GM19238 (cell line): ENCODE data around the gene MIEN1.
"Not testable (repeated sequence)": the region's sequence is repeated elsewhere in the genome, so short reads cannot be mapped to it uniquely, and the experiment has no call there.

Experiments used
- DNase-seq: peaks from one replicate; pipeline ENCODE4 v3.0.0; 2011; ENCODE audit warnings: low spot score; ENCODE audit not compliant: insufficient read length

MIEN1 gene

DNA sequence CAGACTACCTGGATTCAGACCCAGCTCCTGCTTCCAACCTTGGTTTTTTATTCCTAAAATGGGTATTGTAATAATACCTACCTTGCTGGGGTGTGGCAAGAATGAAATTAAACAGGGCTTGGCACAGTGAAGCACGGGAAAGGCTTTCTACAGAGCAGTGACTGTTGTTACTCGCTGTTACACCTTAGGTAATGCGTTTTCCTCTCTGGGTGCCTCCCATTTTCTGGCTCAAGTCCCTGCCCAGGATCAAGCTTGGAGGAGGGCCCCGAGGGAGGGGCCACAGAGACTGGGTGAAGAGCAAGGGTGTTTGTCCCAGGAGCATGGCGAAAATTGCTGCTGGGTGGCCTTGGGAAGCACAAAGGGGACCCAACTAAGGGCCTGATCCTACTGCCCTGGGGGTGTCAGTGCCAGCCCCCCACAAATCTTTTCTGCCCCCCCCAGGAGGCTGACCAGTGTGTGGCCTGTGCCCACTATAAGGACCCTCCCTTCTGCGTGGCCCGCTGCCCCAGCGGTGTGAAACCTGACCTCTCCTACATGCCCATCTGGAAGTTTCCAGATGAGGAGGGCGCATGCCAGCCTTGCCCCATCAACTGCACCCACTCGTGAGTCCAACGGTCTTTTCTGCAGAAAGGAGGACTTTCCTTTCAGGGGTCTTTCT lies 13.3 kb downstream of the MIEN1 start:
- DNase-seq = no peak

DNA sequence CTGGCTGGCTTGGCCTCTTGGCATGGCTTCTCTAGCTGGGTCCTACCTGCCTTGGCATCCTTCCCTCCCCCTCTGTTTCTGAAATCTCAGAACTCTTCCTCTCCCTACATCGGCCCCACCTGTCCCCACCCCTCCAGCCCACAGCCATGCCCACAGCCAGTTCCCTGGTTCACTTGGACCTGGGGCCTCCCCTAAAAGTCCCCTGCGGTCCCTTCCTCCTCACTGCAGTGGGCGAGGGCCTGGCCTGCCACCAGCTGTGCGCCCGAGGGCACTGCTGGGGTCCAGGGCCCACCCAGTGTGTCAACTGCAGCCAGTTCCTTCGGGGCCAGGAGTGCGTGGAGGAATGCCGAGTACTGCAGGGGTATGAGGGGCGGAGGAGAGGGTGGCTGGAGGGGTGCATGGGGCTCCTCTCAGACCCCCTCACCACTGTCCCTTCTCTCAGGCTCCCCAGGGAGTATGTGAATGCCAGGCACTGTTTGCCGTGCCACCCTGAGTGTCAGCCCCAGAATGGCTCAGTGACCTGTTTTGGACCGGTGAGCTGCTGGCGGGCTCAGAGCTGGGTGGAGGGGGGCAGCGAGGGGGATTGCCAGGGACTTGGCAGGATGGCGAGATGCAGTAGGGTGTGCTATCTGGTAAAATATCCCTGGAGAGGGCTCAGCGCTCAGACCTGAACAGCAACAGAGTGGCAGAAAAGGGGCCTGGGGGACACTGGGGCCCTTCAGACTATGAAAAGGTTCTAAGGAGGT lies 14.1 kb downstream of the MIEN1 start:
- DNase-seq = no peak

DNA sequence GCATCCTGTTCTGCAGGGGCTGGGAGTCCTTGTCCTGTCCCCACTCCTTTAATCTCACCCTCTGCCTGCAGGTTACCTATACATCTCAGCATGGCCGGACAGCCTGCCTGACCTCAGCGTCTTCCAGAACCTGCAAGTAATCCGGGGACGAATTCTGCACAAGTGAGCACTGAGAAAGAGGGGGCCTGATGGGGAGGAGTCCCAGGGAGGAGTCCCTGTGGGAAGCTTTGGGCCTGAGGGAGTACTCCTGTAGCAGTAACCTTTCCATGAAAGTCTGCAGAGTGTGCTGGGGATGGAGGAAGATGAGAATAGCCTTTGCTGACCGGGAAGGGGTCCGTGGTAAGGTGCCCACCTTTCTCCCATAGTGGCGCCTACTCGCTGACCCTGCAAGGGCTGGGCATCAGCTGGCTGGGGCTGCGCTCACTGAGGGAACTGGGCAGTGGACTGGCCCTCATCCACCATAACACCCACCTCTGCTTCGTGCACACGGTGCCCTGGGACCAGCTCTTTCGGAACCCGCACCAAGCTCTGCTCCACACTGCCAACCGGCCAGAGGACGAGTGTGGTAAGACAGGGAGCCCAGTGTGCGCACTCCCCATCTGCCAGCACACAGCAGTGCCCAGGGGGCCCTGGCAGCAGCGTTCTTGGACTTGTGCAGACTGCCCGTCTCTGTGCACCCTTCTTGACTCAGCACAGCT lies 14.8 kb downstream of the MIEN1 start:
- DNase-seq = no peak

DNA sequence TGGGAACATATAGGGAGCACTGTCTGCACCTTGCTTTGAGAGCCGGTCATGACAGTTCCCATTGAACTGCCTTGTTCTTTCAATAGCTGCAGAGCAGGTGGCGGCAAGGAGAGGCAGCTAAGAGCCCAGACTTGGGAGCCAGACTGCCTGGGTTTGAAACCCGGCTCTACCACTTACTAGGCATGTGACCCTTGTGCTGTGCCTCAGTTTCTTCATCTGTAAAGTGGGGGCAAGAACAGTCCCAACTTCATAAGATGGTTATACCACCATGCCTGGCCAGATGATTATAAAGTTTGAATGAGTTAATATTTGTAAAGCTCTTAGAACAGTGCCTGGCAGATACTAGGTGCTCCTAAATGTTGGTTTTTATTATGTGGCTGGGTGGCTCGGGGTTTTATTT lies 16.1 kb downstream of the MIEN1 start:
- DNase-seq = no peak

DNA sequence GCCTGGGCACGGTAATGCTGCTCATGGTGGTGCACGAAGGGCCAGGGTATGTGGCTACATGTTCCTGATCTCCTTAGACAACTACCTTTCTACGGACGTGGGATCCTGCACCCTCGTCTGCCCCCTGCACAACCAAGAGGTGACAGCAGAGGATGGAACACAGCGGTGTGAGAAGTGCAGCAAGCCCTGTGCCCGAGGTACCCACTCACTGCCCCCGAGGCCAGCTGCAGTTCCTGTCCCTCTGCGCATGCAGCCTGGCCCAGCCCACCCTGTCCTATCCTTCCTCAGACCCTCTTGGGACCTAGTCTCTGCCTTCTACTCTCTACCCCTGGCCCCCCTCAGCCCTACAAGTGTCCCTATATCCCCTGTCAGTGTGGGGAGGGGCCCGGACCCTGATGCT lies 18.5 kb downstream of the MIEN1 start:
- DNase-seq = no peak

DNA sequence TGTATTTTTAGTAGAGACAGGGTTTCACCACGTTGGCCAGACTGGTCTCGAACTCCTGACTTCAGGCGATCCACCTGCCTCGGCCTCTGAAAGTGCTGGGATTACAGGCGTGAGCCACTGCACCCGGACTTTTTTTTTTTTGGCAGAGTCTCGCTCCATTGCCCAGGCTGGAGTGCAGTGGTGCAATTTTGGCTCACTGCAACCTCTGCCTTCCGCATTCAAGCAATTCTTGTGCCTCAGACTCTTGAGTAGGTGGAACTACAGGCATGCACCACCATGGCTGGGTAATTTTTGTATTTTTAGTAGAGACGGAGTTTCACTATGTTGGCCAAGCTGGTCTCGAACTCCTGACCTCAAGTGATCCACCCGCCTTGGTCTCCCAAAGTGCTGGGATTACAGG lies 19.3 kb downstream of the MIEN1 start:
- DNase-seq = not testable (repeated sequence)

DNA sequence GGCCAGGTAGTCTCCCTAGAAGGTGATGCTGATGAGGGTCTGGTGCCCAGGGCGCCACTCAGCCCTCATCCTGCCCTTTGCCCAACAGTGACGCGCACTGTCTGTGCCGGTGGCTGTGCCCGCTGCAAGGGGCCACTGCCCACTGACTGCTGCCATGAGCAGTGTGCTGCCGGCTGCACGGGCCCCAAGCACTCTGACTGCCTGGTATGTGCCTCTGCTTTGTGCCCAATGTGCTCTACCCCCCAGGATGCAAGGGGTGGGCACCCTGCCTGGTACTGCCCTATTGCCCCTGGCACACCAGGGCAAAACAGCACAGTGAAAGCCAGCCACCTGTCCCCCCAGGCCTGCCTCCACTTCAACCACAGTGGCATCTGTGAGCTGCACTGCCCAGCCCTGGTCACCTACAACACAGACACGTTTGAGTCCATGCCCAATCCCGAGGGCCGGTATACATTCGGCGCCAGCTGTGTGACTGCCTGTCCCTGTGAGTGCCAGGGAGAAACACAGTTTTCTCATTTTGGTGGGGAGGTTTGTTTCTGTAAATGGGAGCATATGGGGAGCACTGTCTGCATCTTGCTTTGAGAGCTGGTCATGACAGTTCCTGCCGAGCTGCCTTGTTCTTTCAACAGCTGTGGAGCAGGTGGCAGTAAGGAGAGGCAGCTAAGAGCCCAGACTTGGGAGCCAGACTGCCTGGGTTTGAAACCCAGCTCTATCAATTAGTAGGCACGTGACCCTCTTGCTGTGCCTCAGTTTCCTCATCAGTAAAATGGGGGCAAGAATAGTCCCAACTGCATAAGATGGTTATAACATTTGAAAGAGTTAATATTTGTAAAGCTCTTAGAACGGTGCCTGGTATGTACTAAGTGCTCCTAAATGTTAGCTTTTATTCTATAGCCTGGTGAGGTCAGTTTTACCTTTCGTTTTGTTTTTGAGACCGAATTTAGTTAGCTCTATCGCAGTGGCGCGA lies 20.1 kb downstream of the MIEN1 start:
- DNase-seq = no peak

DNA sequence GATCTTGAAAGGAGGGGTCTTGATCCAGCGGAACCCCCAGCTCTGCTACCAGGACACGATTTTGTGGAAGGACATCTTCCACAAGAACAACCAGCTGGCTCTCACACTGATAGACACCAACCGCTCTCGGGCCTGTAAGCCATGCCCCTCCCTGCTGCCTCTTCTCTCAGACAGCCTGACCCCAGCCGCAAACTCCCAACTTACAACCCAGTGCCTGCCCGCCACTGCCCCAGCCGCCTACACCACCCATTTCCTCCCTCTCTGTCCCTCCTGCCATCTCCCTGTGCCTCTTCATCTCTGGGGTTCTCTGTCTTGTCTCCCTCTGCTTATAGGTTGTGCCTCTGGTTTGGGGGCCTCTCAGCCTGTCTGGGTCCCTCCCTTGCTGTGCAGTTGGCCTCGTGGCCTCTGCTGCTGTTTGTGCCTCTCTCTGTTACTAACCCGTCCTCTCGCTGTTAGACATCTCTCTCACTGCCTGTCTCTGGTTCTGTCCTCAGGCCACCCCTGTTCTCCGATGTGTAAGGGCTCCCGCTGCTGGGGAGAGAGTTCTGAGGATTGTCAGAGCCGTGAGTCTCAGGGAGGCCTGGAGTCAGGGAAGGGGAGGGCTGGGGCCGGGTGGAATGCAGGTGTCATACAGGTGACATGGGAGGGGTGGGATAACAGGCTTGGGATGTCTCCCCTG lies 20.9 kb downstream of the MIEN1 start:
- DNase-seq = no peak

DNA sequence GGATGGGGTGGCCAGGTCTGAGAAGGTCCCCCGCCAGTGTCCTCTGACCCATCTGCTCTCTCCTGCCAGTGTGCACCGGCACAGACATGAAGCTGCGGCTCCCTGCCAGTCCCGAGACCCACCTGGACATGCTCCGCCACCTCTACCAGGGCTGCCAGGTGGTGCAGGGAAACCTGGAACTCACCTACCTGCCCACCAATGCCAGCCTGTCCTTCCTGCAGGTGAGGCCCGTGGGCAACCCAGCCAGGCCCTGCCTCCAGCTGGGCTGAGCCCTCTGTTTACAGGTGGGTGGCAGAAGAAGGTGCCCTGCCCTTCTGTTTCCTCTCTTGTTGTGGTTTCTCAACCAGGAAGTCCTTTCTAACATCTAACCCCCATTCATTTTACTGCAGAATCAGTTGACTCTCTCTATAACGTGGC lies 23.4 kb downstream of the MIEN1 start:
- no peak for DNase-seq

DNA sequence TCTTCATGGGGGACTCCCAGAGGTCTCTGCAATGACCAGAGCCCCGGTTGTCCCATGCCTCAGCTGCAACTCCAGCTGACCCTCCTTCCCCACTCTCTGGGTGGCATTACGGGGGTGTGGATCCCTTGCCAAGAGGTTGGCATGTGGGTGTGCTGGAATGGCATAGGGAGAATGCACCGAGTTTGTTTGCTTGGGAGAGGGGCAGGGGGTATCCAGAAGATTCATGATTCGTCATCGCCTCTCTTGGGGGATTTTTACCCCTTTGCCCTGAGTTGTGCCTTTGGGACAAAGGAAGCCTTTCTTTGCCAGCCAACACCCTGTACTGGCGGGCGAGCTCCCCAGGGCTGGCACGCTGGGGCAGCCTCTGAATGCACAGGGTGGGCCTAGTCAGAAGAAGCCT lies 23.9 kb downstream of the MIEN1 start:
- no peak for DNase-seq

DNA sequence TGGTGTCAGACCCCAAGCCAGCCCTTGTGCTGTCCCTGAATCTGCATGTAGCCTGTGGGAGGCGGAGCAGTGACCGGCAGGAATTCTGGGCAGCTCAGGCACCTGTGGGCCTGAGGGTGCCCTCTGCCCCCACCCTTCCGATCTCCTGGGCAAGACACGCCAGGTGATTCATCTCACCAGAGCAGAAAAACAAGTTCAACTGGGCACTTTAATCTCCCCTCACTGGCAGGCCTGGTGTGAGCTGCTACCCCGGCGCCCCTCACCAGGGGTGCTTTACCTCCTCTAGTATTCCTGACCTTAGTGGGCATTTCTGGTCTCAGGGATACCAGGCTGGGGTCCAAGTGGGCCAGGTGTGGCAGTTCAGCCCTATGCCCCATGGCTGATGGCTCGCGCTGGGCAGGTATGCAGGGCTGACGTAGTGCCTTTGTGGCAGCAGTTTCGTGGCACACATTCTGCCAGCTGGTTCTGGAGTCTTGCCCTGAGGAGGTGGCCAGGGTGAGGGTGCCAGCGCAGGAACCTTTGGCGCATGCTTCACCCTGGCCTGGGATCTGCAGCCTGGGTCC lies 24.5 kb downstream of the MIEN1 start:
- no peak for DNase-seq

DNA sequence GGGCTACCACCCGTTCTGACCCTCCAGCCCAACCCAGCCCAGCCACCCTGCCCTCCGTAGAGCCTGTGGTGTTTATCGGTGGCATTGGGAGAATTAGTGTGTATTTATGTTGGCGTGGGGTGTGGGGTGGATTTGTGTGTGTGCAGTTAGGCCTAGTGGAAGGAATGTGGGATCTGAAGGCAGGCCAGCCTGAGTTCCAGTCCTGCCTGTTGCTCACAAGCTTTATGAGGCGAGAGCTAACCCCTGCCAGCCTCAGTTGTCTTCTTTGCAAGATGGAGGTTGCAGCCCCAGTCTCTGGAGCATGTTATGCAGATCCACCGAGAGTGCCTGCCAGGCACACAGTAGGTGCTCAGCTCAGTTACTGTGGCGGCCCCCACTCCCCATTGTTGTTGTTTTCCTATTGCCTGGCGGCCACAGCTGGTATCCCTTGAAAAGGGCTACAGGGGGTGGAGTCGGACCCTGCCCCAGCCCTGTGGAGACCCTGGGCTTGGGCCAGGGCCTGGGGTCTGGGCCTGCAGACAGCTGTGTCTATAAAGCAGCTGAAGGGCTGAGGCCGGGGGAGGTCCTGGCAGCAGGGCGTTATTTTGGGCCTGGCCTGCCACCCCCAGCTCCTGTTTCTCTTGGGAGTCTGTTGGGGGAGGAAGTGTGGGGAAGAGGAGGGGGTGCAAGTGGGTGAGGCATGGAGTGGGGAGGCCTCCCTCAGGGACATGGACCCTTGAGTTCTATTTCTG lies 25.3 kb downstream of the MIEN1 start:
- no peak for DNase-seq

DNA sequence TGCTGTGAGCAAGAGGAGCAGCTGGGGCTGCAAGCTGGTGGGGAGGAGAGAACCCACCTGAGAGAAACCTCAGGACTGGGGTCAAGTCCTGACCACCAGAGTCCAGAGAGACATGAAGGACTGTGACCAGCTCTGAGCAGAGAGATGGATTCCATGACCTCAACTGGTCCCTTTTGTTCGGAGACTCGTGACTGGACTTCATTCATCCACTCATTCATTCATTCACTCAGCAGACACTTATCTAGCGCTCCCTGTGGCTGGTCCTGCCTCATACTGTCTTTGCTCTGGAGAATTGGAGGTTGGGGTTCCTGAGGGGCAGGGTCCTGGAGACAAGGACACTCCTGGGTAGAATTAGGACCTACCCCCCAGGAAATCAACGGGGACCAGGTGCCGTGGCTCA lies 26.4 kb downstream of the MIEN1 start:
- no peak for DNase-seq

DNA sequence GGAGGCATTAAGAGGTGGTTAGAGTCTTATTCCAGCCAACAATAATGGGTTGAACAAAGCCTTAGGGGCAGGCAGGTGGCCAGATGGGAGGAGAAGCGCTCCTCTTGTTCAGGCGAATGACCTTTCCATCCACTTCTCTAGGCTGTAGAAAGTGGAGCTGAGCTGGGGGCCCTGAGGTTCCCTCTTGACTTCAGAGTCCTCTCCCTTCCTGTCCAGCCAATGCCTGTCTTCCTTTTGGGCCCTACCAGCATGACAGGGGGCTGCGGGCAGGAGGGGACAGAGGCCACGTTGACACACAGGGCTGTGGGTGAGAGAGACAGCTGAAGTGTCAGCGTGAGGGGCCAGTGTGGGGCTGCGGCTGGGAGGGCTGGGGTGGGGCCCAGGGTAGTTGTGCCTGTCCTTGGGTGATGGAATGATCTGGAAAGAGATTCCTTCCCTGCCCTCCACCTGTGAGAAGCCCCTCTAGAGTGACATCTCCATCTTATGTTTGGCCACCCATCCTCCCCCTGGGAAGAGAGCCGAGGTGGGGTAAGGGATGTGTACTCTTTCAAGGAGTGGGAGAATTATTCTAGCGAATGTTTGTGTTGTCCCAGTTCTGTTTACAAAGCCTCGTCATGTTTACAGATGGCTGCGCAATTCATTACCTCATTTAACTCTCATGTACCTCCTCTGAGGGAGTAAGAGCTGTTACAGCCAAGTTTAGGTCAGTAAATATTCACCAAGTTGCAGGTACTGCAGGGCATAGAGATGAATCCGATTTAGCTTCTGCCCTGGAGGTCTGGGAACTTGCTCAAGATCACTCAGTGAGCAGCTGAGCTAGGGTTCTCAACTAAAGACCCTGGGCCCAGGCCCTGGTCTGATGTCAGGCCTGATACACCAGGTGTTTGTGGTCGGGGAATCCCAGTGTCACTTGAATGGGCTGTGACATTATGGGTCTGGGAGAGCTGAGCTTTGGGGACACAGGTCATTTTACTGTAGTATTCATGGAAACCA lies 27.1 kb downstream of the MIEN1 start:
- peak; percentile 47 for DNase-seq

DNA sequence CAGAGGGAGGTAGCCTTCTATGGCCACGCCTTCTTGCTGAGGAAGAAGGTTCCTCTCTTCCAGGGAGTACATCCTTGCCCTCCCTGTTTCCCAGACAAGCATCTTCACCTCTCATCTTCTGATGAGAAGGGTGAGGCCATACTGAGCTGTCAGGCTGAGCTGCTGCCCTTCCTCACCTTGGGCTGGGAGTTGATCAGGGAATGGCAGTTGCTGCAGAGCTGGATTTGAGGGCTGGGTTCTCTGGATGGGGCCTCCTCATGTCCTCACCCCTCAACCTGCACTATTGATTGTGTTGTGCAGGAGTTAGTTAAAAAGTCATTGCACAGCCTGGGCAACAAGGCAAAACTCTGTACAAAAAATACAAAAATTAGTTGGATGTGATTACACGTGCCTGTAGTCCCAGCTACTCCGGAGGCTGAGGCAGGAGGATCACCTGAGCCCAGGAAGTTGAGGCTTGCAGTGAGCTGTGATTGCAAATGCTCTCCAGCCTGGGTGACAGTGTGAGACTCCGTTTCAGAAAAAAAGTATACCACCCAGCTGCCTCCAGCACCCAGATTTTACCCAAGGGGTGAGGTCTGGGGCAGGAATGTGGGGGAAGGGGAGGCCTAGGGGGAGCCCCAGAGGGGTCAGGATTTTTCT lies 28.4 kb downstream of the MIEN1 start:
- DNase-seq = no peak

DNA sequence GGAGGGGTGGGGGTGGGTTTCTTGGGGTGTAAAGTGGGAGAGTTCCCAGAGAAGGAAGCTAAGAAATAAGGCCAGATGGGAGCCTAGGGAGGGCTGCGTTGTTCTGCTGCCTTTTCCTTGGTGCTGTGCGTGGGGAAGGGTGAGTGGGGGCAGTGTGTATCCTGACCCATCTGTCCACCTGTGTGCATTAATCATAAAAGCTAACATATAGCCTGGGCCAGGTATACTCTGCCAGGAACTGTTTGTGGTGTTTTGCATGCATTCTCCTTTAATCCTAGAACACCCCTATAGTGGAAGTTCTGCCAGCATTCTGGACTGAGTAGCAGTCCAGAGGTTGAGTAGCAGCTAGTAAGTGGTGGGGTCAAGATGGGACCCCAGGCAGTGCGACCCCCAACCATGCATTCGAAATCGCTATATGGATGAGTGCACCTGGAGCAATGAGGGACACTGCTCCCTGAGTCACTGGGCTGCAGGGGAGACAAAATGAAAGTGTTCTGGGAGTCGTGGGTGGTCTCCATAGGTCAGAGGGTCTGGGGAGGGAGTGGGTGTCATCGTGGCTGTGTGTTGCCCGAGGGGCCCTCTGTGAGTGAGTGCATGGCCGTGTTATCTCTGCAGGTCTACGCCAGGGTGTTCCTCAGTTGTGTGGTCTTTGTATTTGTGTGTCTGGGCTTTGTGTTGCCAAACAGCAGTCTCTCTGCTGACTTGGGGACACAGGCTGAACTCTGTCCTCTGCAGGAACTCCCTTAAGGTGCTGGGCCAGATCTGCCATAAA lies 29.1 kb downstream of the MIEN1 start:
- no peak for DNase-seq
